Mammary epithelial cell (primary cell): ENCODE data around the gene PRTFDC1.
"Not testable (repeated sequence)": the region's sequence is repeated elsewhere in the genome, so short reads cannot be mapped to it uniquely, and the experiment has no call there.

ENCODE experiments used
- CTCF ChIP-seq, 2 donors: IDR thresholded peaks in 1 of 2; conservative IDR thresholded peaks in 1 of 2; 2 replicates each; pipeline ENCODE4 v1.5.1; 2011 to 2012; ENCODE audit warnings: inconsistent platforms in 2 of 2, low read length in 2 of 2, mild to moderate bottlenecking in 2 of 2, control low read depth in 1 of 2, low read depth in 1 of 2; ENCODE audit not compliant: insufficient read depth in 1 of 2; ENCODE audit errors: extremely low read depth in 1 of 2
- EZH2 ChIP-seq: IDR thresholded peaks from 2 replicates; pipeline ENCODE4 v1.6.1; 2012; ENCODE audit warnings: low read length, inconsistent platforms, borderline replicate concordance

GRCh38 chr10:24919629-24920028 is 32.8 kb downstream of the PRTFDC1 start:
- not testable (repeated sequence) for TF ChIP-seq EZH2; CTCF (conservative IDR thresholded peaks at IDR 0.05 in 1 of 2, IDR thresholded peaks at IDR 0.05 in 1 of 2; ENCODE audit: extremely low read depth in 1 of 2, insufficient read depth in 1 of 2, low read depth in 1 of 2, low read length in 2 of 2)
